HFFc6 (cell line): ENCODE data around the gene BFSP1. TPM values are rescaled to one million over a fixed set of nuclear protein-coding genes. Genes with fewer than 3 reads are reported as not detected.

Source experiments
- DNase-seq: peaks from one replicate; pipeline ENCODE4 v3.0.0-alpha.2; 2018
- H3K27ac Mint-ChIP-seq: 2 replicates; pipeline ENCODE4 v1.8.0; 2020; ENCODE audit warnings: mild to moderate bottlenecking, mixed read lengths
- H3K27me3 Mint-ChIP-seq: 2 replicates; pipeline ENCODE4 v1.8.0; 2021; ENCODE audit warnings: mild to moderate bottlenecking, moderate library complexity, mixed read lengths; ENCODE audit not compliant: insufficient read depth
- H3K36me3 Mint-ChIP-seq: 2 replicates; pipeline ENCODE4 v1.8.0; 2021; ENCODE audit warnings: low read depth, mixed read lengths
- H3K4me1 Mint-ChIP-seq: 2 replicates; pipeline ENCODE4 v1.8.0; 2020; ENCODE audit warnings: low read depth, mixed read lengths
- H3K4me3 Mint-ChIP-seq: 2 replicates; pipeline ENCODE4 v1.8.0; 2020; ENCODE audit warnings: mild to moderate bottlenecking, moderate library complexity, mixed read lengths
- H3K9me3 Mint-ChIP-seq: 2 replicates; pipeline ENCODE4 v1.8.0; 2020; ENCODE audit warnings: mild to moderate bottlenecking, mixed read lengths
- CTCF ChIP-seq: fragments of 200-600 bp; sonication (generic); IDR thresholded peaks from 2 replicates; pipeline ENCODE4 v1.5.0; 2021; ENCODE audit warnings: antibody characterized with exemption, mild to moderate bottlenecking
- total RNA-seq, 6 experiments: library from RNA; stranded (reverse); fragmentation: NEBNext Ultra II Directional; extraction: Animal tissue kit (Norgen Biotek cat#: 25700); gene quantifications; 2 replicates in 1 of 6; 3 replicates in 5 of 6; pipeline ENCODE4 v1.2.3, GENCODE V29; 2021

BFSP1 gene
- total RNA-seq, 6 experiments from 2014 or later = 1.2 to 2.5 (median 1.8) TPM

DNA sequence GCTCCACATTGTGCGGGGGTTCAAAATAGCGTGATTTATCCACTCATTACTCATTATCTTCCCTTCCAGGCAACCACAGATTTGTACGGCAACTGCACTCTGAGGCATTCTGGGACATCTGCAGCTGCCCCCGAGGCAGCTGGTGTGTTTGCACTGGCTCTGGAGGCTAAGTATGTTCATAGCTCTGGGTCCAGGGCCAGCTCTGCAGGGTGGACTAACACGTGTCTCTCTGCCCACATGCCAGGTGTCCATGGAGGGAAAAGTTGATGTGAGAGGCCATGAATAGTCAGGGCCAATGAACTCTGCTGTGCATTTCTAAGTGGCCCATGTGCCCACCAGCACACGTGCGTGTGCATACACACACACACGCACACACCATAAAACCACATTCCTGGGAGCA lies 74.9 kb downstream of the BFSP1 start:
- Mint-ChIP-seq H3K4me3 (no peak overlapping the region), H3K36me3 (no peaks in the 10 kb centered on the region), H3K27ac (no peak overlapping the region), H3K27me3 (peaks cover 10% of the 10 kb centered on the region), H3K9me3 (no peaks in the 10 kb centered on the region), H3K4me1 (peaks cover 9% of the 10 kb centered on the region)
- no peak for TF ChIP-seq CTCF
- DNase-seq = no peak

DNA sequence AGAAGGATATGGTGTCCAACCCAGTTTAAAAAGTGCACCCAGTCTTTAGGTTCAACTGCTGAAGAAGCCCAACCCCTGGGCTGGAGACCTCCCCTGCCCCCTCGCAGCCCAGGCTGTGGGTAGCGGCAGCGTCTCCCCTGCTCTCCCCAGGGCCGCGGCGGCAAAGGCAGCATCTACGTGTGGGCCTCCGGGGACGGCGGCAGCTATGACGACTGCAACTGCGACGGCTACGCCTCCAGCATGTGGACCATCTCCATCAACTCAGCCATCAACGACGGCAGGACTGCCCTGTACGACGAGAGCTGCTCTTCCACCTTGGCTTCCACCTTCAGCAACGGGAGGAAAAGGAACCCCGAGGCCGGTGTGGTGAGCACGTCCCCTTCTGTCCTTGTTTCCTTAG lies 77.6 kb downstream of the BFSP1 start:
- H3K4me1 Mint-ChIP-seq = peaks cover 9% of the 10 kb centered on the region
- peaks cover 11% of the 10 kb centered on the region for H3K27me3 Mint-ChIP-seq
- no peaks in the 10 kb centered on the region for H3K9me3 Mint-ChIP-seq
- DNase-seq = no peak
- no peak for TF ChIP-seq CTCF
- no peak overlapping the region for H3K4me3 Mint-ChIP-seq
- no peaks in the 10 kb centered on the region for H3K36me3 Mint-ChIP-seq
- H3K27ac Mint-ChIP-seq = no peak overlapping the region

- no peaks in the 10 kb centered on the region; the same call in 1 of the 2 replicates for H3K4me1 Mint-ChIP-seq
- no peak overlapping the region for H3K4me3 Mint-ChIP-seq
- peaks cover 11% of the 10 kb centered on the region for H3K27me3 Mint-ChIP-seq
- no peaks in the 10 kb centered on the region for H3K9me3 Mint-ChIP-seq
- no peaks in the 10 kb centered on the region for H3K36me3 Mint-ChIP-seq
- TF ChIP-seq CTCF = no peak
- no peak overlapping the region for H3K27ac Mint-ChIP-seq
- no peak for DNase-seq
Measured at GRCh38 chr20:17452441-17452840, 78.7 kb downstream of the BFSP1 start.

- peaks cover 8% of the 10 kb centered on the region for H3K27me3 Mint-ChIP-seq
- no peak overlapping the region for H3K27ac Mint-ChIP-seq
- TF ChIP-seq CTCF = no peak
- no peaks in the 10 kb centered on the region for H3K4me1 Mint-ChIP-seq
- H3K4me3 Mint-ChIP-seq = no peak overlapping the region
- H3K9me3 Mint-ChIP-seq = no peaks in the 10 kb centered on the region
- DNase-seq = no peak
- no peaks in the 10 kb centered on the region for H3K36me3 Mint-ChIP-seq
Measured at GRCh38 chr20:17449031-17449430, 82.1 kb downstream of the BFSP1 start.

GRCh38 chr20:17448071-17448470 lies 83.1 kb downstream of the BFSP1 start:
- Mint-ChIP-seq H3K27me3 (peaks cover 8% of the 10 kb centered on the region), H3K4me3 (no peak overlapping the region), H3K27ac (no peak overlapping the region), H3K4me1 (no peaks in the 10 kb centered on the region), H3K36me3 (no peaks in the 10 kb centered on the region), H3K9me3 (no peaks in the 10 kb centered on the region)
- no peak for TF ChIP-seq CTCF
- DNase-seq = no peak

DNA sequence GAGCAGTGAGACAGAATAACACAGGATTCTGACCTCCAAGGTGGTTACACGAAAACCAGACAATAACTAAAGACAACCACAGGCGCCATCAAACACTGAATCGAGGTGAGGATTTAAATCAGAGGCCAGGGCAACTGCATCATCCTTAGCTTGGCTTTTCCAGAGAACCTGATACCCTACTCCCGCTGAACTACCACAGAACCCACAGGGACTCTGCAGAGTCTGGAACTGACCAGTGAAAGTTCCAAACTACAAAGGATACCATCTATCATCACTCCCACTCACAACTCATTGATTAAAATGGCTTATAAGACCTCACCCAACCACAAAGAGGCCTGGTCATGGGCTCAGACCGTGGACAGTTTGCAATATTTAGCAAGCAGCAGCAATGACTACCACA lies 85.0 kb downstream of the BFSP1 start:
- H3K36me3 Mint-ChIP-seq = no peaks in the 10 kb centered on the region
- H3K4me3 Mint-ChIP-seq = no peak overlapping the region
- DNase-seq = no peak
- H3K4me1 Mint-ChIP-seq = no peaks in the 10 kb centered on the region
- TF ChIP-seq CTCF = no peak
- H3K9me3 Mint-ChIP-seq = no peaks in the 10 kb centered on the region
- peaks cover 16% of the 10 kb centered on the region for H3K27me3 Mint-ChIP-seq
- no peak overlapping the region for H3K27ac Mint-ChIP-seq
